ENCODE measurements around the gene NFKBIB. TPM values are rescaled to one million over a fixed set of nuclear protein-coding genes. Genes with fewer than 3 reads are reported as not detected.
"Not testable (repeated sequence)": the region's sequence is repeated elsewhere in the genome, so short reads cannot be mapped to it uniquely, and the experiment has no call there.

Gene NFKBIB
- 14.5 TPM for total RNA-seq
- long read RNA-seq, transcript NFKBIB-204 (5 exons, 1,929 nt): major isoform, 13 of 24 reads
- long read RNA-seq, transcript NFKBIB-201 (6 exons, 1,159 nt): minor isoform, 7 of 24 reads
- long read RNA-seq, partial matches to known transcripts: 2 of 24 reads
- long read RNA-seq, other reads (novel, unspliced or antisense): 2 of 24 reads

GRCh38 chr19:38899447-38900201 lies at the start of gene NFKBIB, which contains the start of gene SIRT2:
NFKBIB (plus strand) TSS chr19:38899969; CDS start chr19:38900033, 64 bp downstream.
SIRT2 (minus strand) TSS chr19:38899618; CDS start chr19:38899521, 97 bp downstream.
- ATAC-seq (peak; percentile 97), DNase-seq (peak; percentile 100)
- intact Hi-C loops (cut with micrococcal nuclease): no loop called here

- intact Hi-C loops (cut with micrococcal nuclease): no loop called here
- DNase-seq (peak; percentile 99), ATAC-seq (peak; percentile 84)
Measured at GRCh38 chr19:38850436-38850975, 49.3 kb upstream of the NFKBIB start.

- DNase-seq (peak; percentile 56), ATAC-seq (no peak)
- intact Hi-C loops (cut with micrococcal nuclease): no loop called here
Measured at GRCh38 chr19:38850976-38851621, 48.7 kb upstream of the NFKBIB start.

GRCh38 chr19:38851622-38852230 lies 48.0 kb upstream of the NFKBIB start:
- DNase-seq (peak; percentile 97), ATAC-seq (peak; percentile 59)
- intact Hi-C loops (cut with micrococcal nuclease): no loop called here

- intact Hi-C loops (cut with micrococcal nuclease): no loop called here
- peak; percentile 64 for DNase-seq
- no peak for ATAC-seq
Measured at GRCh38 chr19:38852231-38853044, 47.3 kb upstream of the NFKBIB start.

- intact Hi-C loops (cut with micrococcal nuclease): no loop called here
- DNase-seq (no peak), ATAC-seq (no peak)
Measured at GRCh38 chr19:38853214-38853613, 46.6 kb upstream of the NFKBIB start.

GRCh38 chr19:38854961-38855360 lies 44.8 kb upstream of the NFKBIB start:
- DNase-seq; ATAC-seq; intact Hi-C loops (cut with micrococcal nuclease): not testable (repeated sequence)

GRCh38 chr19:38855751-38856150 lies 44.0 kb upstream of the NFKBIB start:
- intact Hi-C loops (cut with micrococcal nuclease); DNase-seq; ATAC-seq: not testable (repeated sequence)

GRCh38 chr19:38856813-38857212 lies 43.0 kb upstream of the NFKBIB start:
- intact Hi-C loops (cut with micrococcal nuclease): no loop called here
- DNase-seq (no peak), ATAC-seq (no peak)

- ATAC-seq; intact Hi-C loops (cut with micrococcal nuclease); DNase-seq: not testable (repeated sequence)
Measured at GRCh38 chr19:38859631-38860204, 40.1 kb upstream of the NFKBIB start.

- ATAC-seq: no peak
- no peak for DNase-seq
- intact Hi-C loops (cut with micrococcal nuclease): no loop called here
Measured at GRCh38 chr19:38861368-38861767, 38.4 kb upstream of the NFKBIB start.

- DNase-seq (no peak), ATAC-seq (peak; percentile 87)
- intact Hi-C loops (cut with micrococcal nuclease): no loop called here
Measured at GRCh38 chr19:38862321-38863059, 37.3 kb upstream of the NFKBIB start.

GRCh38 chr19:38867171-38867780 lies 32.5 kb upstream of the NFKBIB start:
- DNase-seq: no peak
- no peak for ATAC-seq
- intact Hi-C loops (cut with micrococcal nuclease): no loop called here

- intact Hi-C loops (cut with micrococcal nuclease): no loop called here
- ATAC-seq: no peak
- no peak for DNase-seq
Measured at GRCh38 chr19:38868551-38868950, 31.2 kb upstream of the NFKBIB start.

- ATAC-seq: peak; percentile 31
- peak; percentile 50 for DNase-seq
Measured at GRCh38 chr19:38869160-38869835, 30.5 kb upstream of the NFKBIB start.

GRCh38 chr19:38869836-38870607 lies 29.7 kb upstream of the NFKBIB start:
- ATAC-seq (peak; percentile 97), DNase-seq (peak; percentile 96)
- intact Hi-C loops (cut with micrococcal nuclease): no loop called here

More at GRCh38 chr19:38869160-38869835, 30.5 kb upstream of the NFKBIB start:
- intact Hi-C loops (cut with micrococcal nuclease): no loop called here

Data from left ventricle myocardium superior (tissue), 1 donor.